ENCODE results near the gene APLF. TPM values are rescaled to one million over a fixed set of nuclear protein-coding genes. Genes with fewer than 3 reads are reported as not detected.
"Not testable (repeated sequence)": the region's sequence is repeated elsewhere in the genome, so short reads cannot be mapped to it uniquely, and the experiment has no call there.

The APLF gene
- total RNA-seq, 1 donor from 2014 or later = 4.4 TPM

GRCh38 chr2:68568116-68568515 lies 100.7 kb downstream of the APLF start:
- H3K27ac Mint-ChIP-seq (ENCODE audit: unreplicated experiment) = no peak overlapping the region
- H3K4me1 Mint-ChIP-seq (ENCODE audit: low read depth, unreplicated experiment) = no peaks in the 10 kb centered on the region
- TF ChIP-seq CTCF (IDR thresholded peaks at IDR 0.05; ENCODE audit: partially characterized antibody, unreplicated experiment) = no peak
- H3K27me3 Mint-ChIP-seq (ENCODE audit: unreplicated experiment) = no peaks in the 10 kb centered on the region
- H3K9me3 Mint-ChIP-seq (ENCODE audit: unreplicated experiment) = no peaks in the 10 kb centered on the region
- H3K36me3 Mint-ChIP-seq (ENCODE audit: unreplicated experiment) = no peaks in the 10 kb centered on the region
- DNase-seq = no peak
- no peak overlapping the region for H3K4me3 Mint-ChIP-seq (ENCODE audit: unreplicated experiment)

- H3K4me1 Mint-ChIP-seq (ENCODE audit: low read depth, unreplicated experiment) = no peaks in the 10 kb centered on the region
- TF ChIP-seq CTCF (IDR thresholded peaks at IDR 0.05; ENCODE audit: partially characterized antibody, unreplicated experiment) = no peak
- H3K27ac Mint-ChIP-seq (ENCODE audit: unreplicated experiment) = no peak overlapping the region
- H3K36me3 Mint-ChIP-seq (ENCODE audit: unreplicated experiment) = no peaks in the 10 kb centered on the region
- H3K27me3 Mint-ChIP-seq (ENCODE audit: unreplicated experiment) = no peaks in the 10 kb centered on the region
- H3K4me3 Mint-ChIP-seq (ENCODE audit: unreplicated experiment) = no peak overlapping the region
- H3K9me3 Mint-ChIP-seq (ENCODE audit: unreplicated experiment) = no peaks in the 10 kb centered on the region
- no peak for DNase-seq
Measured at GRCh38 chr2:68569604-68570003, 102.2 kb downstream of the APLF start.

- H3K9me3 Mint-ChIP-seq (ENCODE audit: unreplicated experiment); H3K36me3 Mint-ChIP-seq (ENCODE audit: unreplicated experiment); H3K27ac Mint-ChIP-seq (ENCODE audit: unreplicated experiment): not testable (repeated sequence)
Measured at GRCh38 chr2:68570434-68570833, 103.0 kb downstream of the APLF start.

GRCh38 chr2:68574202-68574791 lies 106.9 kb downstream of the APLF start:
- no peak for TF ChIP-seq CTCF (IDR thresholded peaks at IDR 0.05; ENCODE audit: partially characterized antibody, unreplicated experiment)
- no peak for DNase-seq
- Mint-ChIP-seq H3K36me3 (ENCODE audit: unreplicated experiment) (no peaks in the 10 kb centered on the region), H3K4me1 (ENCODE audit: low read depth, unreplicated experiment) (no peaks in the 10 kb centered on the region), H3K27me3 (ENCODE audit: unreplicated experiment) (no peaks in the 10 kb centered on the region), H3K27ac (ENCODE audit: unreplicated experiment) (no peak overlapping the region), H3K4me3 (ENCODE audit: unreplicated experiment) (no peak overlapping the region), H3K9me3 (ENCODE audit: unreplicated experiment) (no peaks in the 10 kb centered on the region)

More at GRCh38 chr2:68570434-68570833, 103.0 kb downstream of the APLF start:
- H3K4me1 Mint-ChIP-seq (ENCODE audit: low read depth, unreplicated experiment); H3K27me3 Mint-ChIP-seq (ENCODE audit: unreplicated experiment); DNase-seq; H3K4me3 Mint-ChIP-seq (ENCODE audit: unreplicated experiment): not testable (repeated sequence)

- DNase-seq = no peak
- H3K27me3 Mint-ChIP-seq (ENCODE audit: unreplicated experiment) = no peaks in the 10 kb centered on the region
- H3K4me1 Mint-ChIP-seq (ENCODE audit: low read depth, unreplicated experiment) = no peaks in the 10 kb centered on the region
- no peak for TF ChIP-seq CTCF (IDR thresholded peaks at IDR 0.05; ENCODE audit: partially characterized antibody, unreplicated experiment)
- no peaks in the 10 kb centered on the region for H3K9me3 Mint-ChIP-seq (ENCODE audit: unreplicated experiment)
- H3K27ac Mint-ChIP-seq (ENCODE audit: unreplicated experiment) = no peak overlapping the region
- H3K36me3 Mint-ChIP-seq (ENCODE audit: unreplicated experiment) = no peaks in the 10 kb centered on the region
- H3K4me3 Mint-ChIP-seq (ENCODE audit: unreplicated experiment) = no peak overlapping the region
Measured at GRCh38 chr2:68577183-68577582, 109.8 kb downstream of the APLF start.
